ENCODE data around the gene DIS3L2.

The DIS3L2 gene

DNA sequence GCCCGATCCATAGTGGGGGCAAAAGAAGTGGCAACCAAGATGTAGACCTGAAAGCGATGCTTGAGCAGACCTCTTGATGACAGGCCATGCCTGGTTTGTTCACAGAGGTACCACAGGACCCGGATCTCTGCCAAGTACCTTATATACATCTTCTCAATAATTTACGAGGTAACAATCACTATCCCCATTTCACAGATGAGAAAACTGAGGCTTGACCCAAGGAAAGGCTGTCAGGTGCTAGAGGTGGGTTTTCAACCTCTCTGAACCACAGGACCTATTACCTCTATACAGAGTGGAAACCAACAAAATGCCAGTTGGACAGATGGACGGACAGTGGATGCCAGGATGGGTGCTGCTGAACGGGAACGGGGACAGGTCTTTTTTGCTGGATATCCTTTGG lies 13.8 kb upstream of the DIS3L2 start:
- ChIA-PET CTCF (no interaction called here), POLR2A (no interaction called here)
- DNase-seq (ENCODE audit: extremely low spot score): no peak
- TF ChIP-seq LEF1 (IDR thresholded peaks at IDR 0.05; ENCODE audit: borderline replicate concordance) (no peak), L3MBTL2 (conservative IDR thresholded peaks at IDR 0.05) (no peak), PKNOX1 (IDR thresholded peaks at IDR 0.05) (no peak), FOXM1 (IDR thresholded peaks at IDR 0.05; ENCODE audit: borderline replicate concordance) (no peak), SP1 (IDR thresholded peaks at IDR 0.05) (no peak), TARDBP (IDR thresholded peaks at IDR 0.05) (no peak), SUZ12 (IDR thresholded peaks at IDR 0.05) (no peak), FOXK2 (IDR thresholded peaks at IDR 0.05) (no peak), FOXA1 (IDR thresholded peaks at IDR 0.05) (no peak), CTBP1 (IDR thresholded peaks at IDR 0.05; ENCODE audit: borderline replicate concordance) (no peak), ZNF384 (IDR thresholded peaks at IDR 0.05) (no peak), NFRKB (IDR thresholded peaks at IDR 0.05) (no peak), ARNT (IDR thresholded peaks at IDR 0.05) (no peak), BHLHE40 (IDR thresholded peaks at IDR 0.05; ENCODE audit: borderline replicate concordance) (no peak), ELF4 (IDR thresholded peaks at IDR 0.05) (no peak), HDGF (IDR thresholded peaks at IDR 0.05; ENCODE audit: borderline replicate concordance) (no peak)

DNA sequence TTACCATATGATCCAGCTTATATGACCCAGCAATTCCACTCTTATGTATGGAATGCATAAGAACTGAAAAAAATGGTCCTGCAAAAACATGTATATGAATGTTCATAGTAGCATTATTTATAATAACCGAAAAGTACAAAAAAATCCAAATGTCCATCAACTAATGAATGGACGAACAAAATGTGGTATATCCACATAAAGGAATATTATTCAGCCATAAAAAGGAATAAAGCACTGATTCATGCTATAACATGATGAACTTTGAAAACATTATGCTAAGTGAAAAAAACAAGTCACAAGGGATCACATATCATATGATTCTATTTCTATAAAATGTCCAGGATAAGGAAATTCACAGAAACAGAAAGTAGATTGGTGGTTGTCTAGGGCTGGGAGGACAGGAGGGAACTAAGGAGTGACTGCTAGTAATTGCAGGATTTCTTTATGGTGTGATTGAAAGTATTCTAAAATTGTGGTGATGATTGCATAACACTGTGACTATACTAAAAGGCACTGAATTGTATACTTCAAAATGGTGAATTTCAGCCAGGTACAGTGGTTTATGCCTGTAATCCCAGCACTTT lies 10.0 kb upstream of the DIS3L2 start:
- ChIA-PET POLR2A (no interaction called here), CTCF (interaction anchor here (0.7 kb wide), 1 partner anchor 20 kb away, joined by 3 read pairs; no protein-coding TSS in a partner anchor)
- TF ChIP-seq FOXM1 (IDR thresholded peaks at IDR 0.05; ENCODE audit: borderline replicate concordance) (no peak), SUZ12 (IDR thresholded peaks at IDR 0.05) (no peak), LEF1 (IDR thresholded peaks at IDR 0.05; ENCODE audit: borderline replicate concordance) (no peak), PKNOX1 (IDR thresholded peaks at IDR 0.05) (no peak), ELF4 (IDR thresholded peaks at IDR 0.05) (no peak), HDGF (IDR thresholded peaks at IDR 0.05; ENCODE audit: borderline replicate concordance) (no peak), BHLHE40 (IDR thresholded peaks at IDR 0.05; ENCODE audit: borderline replicate concordance) (no peak), SP1 (IDR thresholded peaks at IDR 0.05) (no peak), FOXK2 (IDR thresholded peaks at IDR 0.05) (no peak), TARDBP (IDR thresholded peaks at IDR 0.05) (no peak)
- DNase-seq (ENCODE audit: extremely low spot score): no peak

DNA sequence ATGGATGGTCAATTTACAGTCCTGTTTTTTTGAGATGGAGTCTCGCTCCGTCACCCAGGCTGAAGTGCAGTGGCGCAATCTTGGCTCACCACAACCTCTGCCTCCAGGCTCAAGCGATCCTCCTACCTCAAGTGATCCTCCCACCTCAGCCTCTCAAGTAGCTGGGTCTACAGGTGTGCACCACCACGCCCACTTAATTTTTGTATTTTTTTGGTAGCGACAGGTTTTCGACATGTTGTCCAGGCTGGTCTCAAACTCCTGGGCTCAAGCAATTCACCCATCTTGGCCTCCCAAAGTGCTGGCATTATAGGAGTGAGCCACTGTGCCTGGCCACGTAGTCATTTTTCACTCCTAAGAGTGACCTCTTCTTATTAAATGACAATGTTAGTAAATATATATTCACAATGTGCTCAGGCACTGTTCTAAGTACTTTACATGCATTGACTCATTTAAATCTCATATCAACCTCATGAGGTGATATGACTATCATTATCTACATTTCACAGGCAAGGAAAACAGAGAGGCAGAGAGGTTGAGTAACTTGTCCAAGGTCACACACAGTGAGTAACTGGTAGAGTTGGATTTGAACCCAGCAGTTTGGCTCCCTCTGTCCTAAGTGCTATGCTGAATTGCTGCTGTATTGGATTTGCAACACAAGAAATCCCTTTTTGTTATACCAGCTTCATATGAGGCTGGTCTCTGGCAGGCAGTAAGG lies 5.6 kb upstream of the DIS3L2 start:
- POLR2A ChIA-PET: no interaction called here
- CTCF ChIA-PET: no interaction called here
- TF ChIP-seq SUZ12 (IDR thresholded peaks at IDR 0.05) (no peak), SP1 (IDR thresholded peaks at IDR 0.05) (no peak), L3MBTL2 (conservative IDR thresholded peaks at IDR 0.05) (no peak), PKNOX1 (IDR thresholded peaks at IDR 0.05) (no peak), CTBP1 (IDR thresholded peaks at IDR 0.05; ENCODE audit: borderline replicate concordance) (no peak), TARDBP (IDR thresholded peaks at IDR 0.05) (no peak), NFRKB (IDR thresholded peaks at IDR 0.05) (no peak), ARNT (IDR thresholded peaks at IDR 0.05) (no peak), LEF1 (IDR thresholded peaks at IDR 0.05; ENCODE audit: borderline replicate concordance) (no peak), FOXM1 (IDR thresholded peaks at IDR 0.05; ENCODE audit: borderline replicate concordance) (no peak), FOXK2 (IDR thresholded peaks at IDR 0.05) (no peak), BHLHE40 (IDR thresholded peaks at IDR 0.05; ENCODE audit: borderline replicate concordance) (no peak), ZNF384 (IDR thresholded peaks at IDR 0.05) (no peak), FOXA1 (IDR thresholded peaks at IDR 0.05) (no peak), HDGF (IDR thresholded peaks at IDR 0.05; ENCODE audit: borderline replicate concordance) (no peak), ELF4 (IDR thresholded peaks at IDR 0.05) (no peak)
- no peak for DNase-seq (ENCODE audit: extremely low spot score)

DNA sequence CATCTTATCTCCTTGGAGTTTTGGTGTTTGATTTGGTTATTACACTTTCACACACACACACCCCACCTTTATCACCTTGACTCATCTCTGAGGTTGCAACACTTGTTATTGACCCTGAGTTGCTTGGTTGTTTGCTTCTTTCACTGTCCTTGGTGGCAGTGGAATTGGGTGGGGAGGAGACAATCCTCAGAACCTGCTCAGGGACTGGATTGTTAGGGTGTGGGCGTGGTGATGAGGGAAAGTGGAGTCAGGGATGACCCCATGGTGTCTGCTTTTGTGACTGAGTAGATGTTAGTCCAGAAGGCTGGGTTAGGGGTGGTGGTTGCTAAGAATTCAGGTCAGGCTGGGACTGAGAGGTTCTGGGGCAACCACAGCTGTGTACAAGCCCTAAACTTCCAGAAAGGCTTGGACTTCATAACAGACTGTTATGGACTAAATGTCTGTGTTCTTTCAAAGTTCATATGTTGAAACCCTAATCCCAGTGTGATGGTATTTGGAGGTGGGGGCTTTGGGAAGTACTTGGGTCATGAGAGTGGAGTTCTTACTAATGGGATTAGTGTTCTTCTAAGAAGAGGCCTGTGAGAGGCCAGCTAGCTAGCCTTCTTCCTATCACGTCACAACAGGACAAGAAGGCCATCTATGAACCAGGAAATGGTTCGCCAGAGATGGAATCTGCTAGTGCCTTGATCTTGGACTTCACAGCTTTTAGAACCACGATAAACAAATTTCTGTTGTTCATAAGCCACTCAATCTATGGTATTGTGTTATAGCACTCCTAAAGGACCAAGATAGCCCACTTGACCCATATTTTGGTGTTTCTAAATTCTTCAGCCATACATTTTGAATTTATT lies 3.4 kb upstream of the DIS3L2 start:
- TF ChIP-seq NFRKB (IDR thresholded peaks at IDR 0.05): no peak
- no peak for TF ChIP-seq SUZ12 (IDR thresholded peaks at IDR 0.05)
- TF ChIP-seq L3MBTL2 (conservative IDR thresholded peaks at IDR 0.05): no peak
- no peak for TF ChIP-seq BHLHE40 (IDR thresholded peaks at IDR 0.05; ENCODE audit: borderline replicate concordance)
- DNase-seq (ENCODE audit: extremely low spot score): no peak
- ChIA-PET POLR2A (no interaction called here), CTCF (no interaction called here)

GRCh38 chr2:231960810-231961348 lies 634 bp upstream of the DIS3L2 start:
- DNase-seq (ENCODE audit: extremely low spot score): no peak
- POLR2A ChIA-PET: interaction anchor here (1.3 to 1.6 kb wide), 4 partner anchors 13 to 51 kb away, joined by 4 to 5 read pairs (median 4); no protein-coding TSS in a partner anchor
- CTCF ChIA-PET: no interaction called here
- TF ChIP-seq L3MBTL2 (conservative IDR thresholded peaks at IDR 0.05) (peak; percentile 89), PKNOX1 (IDR thresholded peaks at IDR 0.05) (no peak)

Data from HEK293T (cell line).